Stomach (tissue), 9 donors: Measurements from ENCODE around the gene GNB4. TPM values are rescaled to one million over a fixed set of nuclear protein-coding genes. Genes with fewer than 3 reads are reported as not detected.

Source experiments
- DNase-seq, 2 donors: peaks; one replicate each; pipeline versions ENCODE4 v3.0.0 to v3.0.0-alpha.2; 2013 to 2019
- H3K27ac ChIP-seq, 5 donors: fragments of 200-600 bp in 4 of 5; sonication (generic) in 4 of 5; one replicate each; pipeline ENCODE4 v1.5.1; 2013 to 2019; ENCODE audit warnings: mild to moderate bottlenecking in 1 of 5, moderate library complexity in 1 of 5
- H3K27me3 ChIP-seq, 3 donors: fragments of 200-600 bp; sonication (generic); one replicate each; pipeline ENCODE4 v1.5.1; 2017 to 2019; ENCODE audit warnings: mixed run types in 1 of 3
- H3K36me3 ChIP-seq, 4 donors: fragments of 200-600 bp; sonication (generic); 1 replicate in 3 of 4; 2 replicates in 1 of 4; pipeline ENCODE4 v1.5.1; 2016 to 2019
- H3K4me1 ChIP-seq, 4 donors: fragments of 200-600 bp; sonication (generic); one replicate each; pipeline ENCODE4 v1.5.1; 2016 to 2019
- H3K4me3 ChIP-seq, 4 donors: fragments of 200-600 bp; sonication (generic) in 3 of 4; one replicate each; pipeline ENCODE4 v1.5.1; 2016 to 2019; ENCODE audit warnings: mild to moderate bottlenecking in 1 of 4
- H3K9me3 ChIP-seq, 4 donors: fragments of 200-600 bp; sonication (generic); one replicate each; pipeline ENCODE4 v1.5.1; 2016 to 2019
- CTCF ChIP-seq, 7 experiments: fragments of 450-650 bp in 4 of 7; fragments of 200-600 bp in 3 of 7; sonication (generic) in 3 of 7; IDR thresholded peaks; one replicate each; pipeline ENCODE4 v1.5.1; 2016 to 2019; ENCODE audit warnings: antibody characterized with exemption in 7 of 7, control low read depth in 2 of 7, mild to moderate bottlenecking in 1 of 7
- EP300 ChIP-seq: sonication (generic); formaldehyde crosslinking; IDR thresholded peaks from one replicate; pipeline ENCODE4 v1.6.1; 2017; ENCODE audit warnings: antibody characterized with exemption
- POLR2A ChIP-seq, 4 donors: fragments of 450-650 bp; IDR thresholded peaks; one replicate each; pipeline ENCODE4 v1.6.1; 2016; ENCODE audit warnings: antibody characterized with exemption in 4 of 4, control low read depth in 2 of 4, mild to moderate bottlenecking in 1 of 4, moderate library complexity in 1 of 4
- POLR2AphosphoS5 ChIP-seq, 3 donors: sonication (generic); formaldehyde crosslinking; IDR thresholded peaks; one replicate each; pipeline ENCODE4 v1.6.1; 2016; ENCODE audit warnings: antibody characterized with exemption in 3 of 3
- WGBS, 5 donors: extraction: QIAGEN DNeasy Blood & Tissue Kit in 3 of 5; methylation state at CpG; one replicate each; pipeline versions ENCODE4 v1.1.5 to v1.1.7; 2013 to 2018; 5-methylcytosine and 5-hydroxymethylcytosine counted together
- intact Hi-C: fragments of 100-400 bp; cut with DNase I; formaldehyde crosslinking; loops from one replicate; pipeline ENCODE4 v1.15.1; 2023; ENCODE audit warnings: low total_unique reads
- polyA plus RNA-seq, 3 donors: library from polyadenylated mRNA; stranded (reverse); fragments of 200-250 nt; gene quantifications; one replicate each; pipeline ENCODE4 v1.2.3, GENCODE V29; 2013
- total RNA-seq, 5 donors: library from RNA; depleted of rRNA; stranded (reverse); fragments of >200 nt; gene quantifications; one replicate each; pipeline versions ENCODE4 v1.1.0 to v1.2.3, GENCODE V29; 2014 to 2016
- donor health status: healthy with polysubstance abuse.
- donor health status: Bipolar disorder and iron deficiency.
- donor health status: healthy.

Gene GNB4
- total and polyA plus RNA-seq, 8 donors = 3.8 to 81.3 (median 25.4) TPM

- H3K4me1 ChIP-seq = no peaks in the 10 kb centered on the region
- no peaks in the 10 kb centered on the region for H3K36me3 ChIP-seq
- TF ChIP-seq POLR2A (IDR thresholded peaks at IDR 0.05) (no peak), CTCF (IDR thresholded peaks at IDR 0.05) (no peak), EP300 (no peak), POLR2AphosphoS5 (IDR thresholded peaks at IDR 0.05) (no peak)
- no peaks in the 10 kb centered on the region for H3K27me3 ChIP-seq
- no peak overlapping the region for H3K4me3 ChIP-seq
- no peak overlapping the region for H3K27ac ChIP-seq
- intact Hi-C loops = no loop called here
- DNase-seq = no peak
- no peaks in the 10 kb centered on the region for H3K9me3 ChIP-seq
Measured at GRCh38 chr3:179460260-179460659, 9.0 kb upstream of the GNB4 start.

- 89 to 94% (median 93%) methylated on average over 6 of the region's 6 CpGs for WGBS, 5 donors
- no peaks in the 10 kb centered on the region for H3K27me3 ChIP-seq
- intact Hi-C loops = no loop called here
- no peak for DNase-seq
- no peak overlapping the region for H3K4me3 ChIP-seq
- no peak overlapping the region for H3K27ac ChIP-seq
- no peaks in the 10 kb centered on the region for H3K9me3 ChIP-seq
- no peaks in the 10 kb centered on the region for H3K36me3 ChIP-seq
- H3K4me1 ChIP-seq = peaks cover 0 to 13% (median 6%) of the 10 kb centered on the region in 4 donors
- TF ChIP-seq CTCF (IDR thresholded peaks at IDR 0.05) (no peak), POLR2AphosphoS5 (IDR thresholded peaks at IDR 0.05) (no peak), EP300 (no peak), POLR2A (IDR thresholded peaks at IDR 0.05) (no peak)
Measured at GRCh38 chr3:179455954-179456353, 4.7 kb upstream of the GNB4 start.

GRCh38 chr3:179454887-179455286 lies 3.6 kb upstream of the GNB4 start:
- 12 to 56% (median 25%) methylated on average over 1 of the region's 1 CpG for WGBS, 5 donors
- Histone ChIP-seq H3K4me1 (peaks cover 0 to 20% (median 10%) of the 10 kb centered on the region in 4 donors), H3K9me3 (no peaks in the 10 kb centered on the region), H3K27ac (no peak overlapping the region), H3K27me3 (no peaks in the 10 kb centered on the region), H3K36me3 (no peaks in the 10 kb centered on the region), H3K4me3 (no peak overlapping the region)
- TF ChIP-seq EP300 (no peak), POLR2AphosphoS5 (IDR thresholded peaks at IDR 0.05) (no peak), CTCF (IDR thresholded peaks at IDR 0.05) (no peak), POLR2A (IDR thresholded peaks at IDR 0.05) (no peak)
- intact Hi-C loops = no loop called here
- DNase-seq = no peak

- no peaks in the 10 kb centered on the region for H3K9me3 ChIP-seq
- H3K27ac ChIP-seq = no peak overlapping the region
- intact Hi-C loops = no loop called here
- DNase-seq = no peak
- no peak overlapping the region for H3K4me3 ChIP-seq
- no peaks in the 10 kb centered on the region for H3K36me3 ChIP-seq
- H3K27me3 ChIP-seq = no peaks in the 10 kb centered on the region
- peaks cover 0 to 28% (median 14%) of the 10 kb centered on the region in 4 donors for H3K4me1 ChIP-seq
- WGBS, 5 donors = 57 to 79% (median 68%) methylated on average over 3 of the region's 3 CpGs
- no peak for TF ChIP-seq POLR2AphosphoS5 (IDR thresholded peaks at IDR 0.05)
Measured at GRCh38 chr3:179453967-179454366, 2.7 kb upstream of the GNB4 start.

GRCh38 chr3:179452872-179453271 lies 1.6 kb upstream of the GNB4 start:
- H3K4me3 ChIP-seq = no peak overlapping the region
- H3K9me3 ChIP-seq = no peaks in the 10 kb centered on the region
- DNase-seq = no peak
- peak overlapping the region in 1 of 5 donors; percentile 96 for H3K27ac ChIP-seq
- no peaks in the 10 kb centered on the region for H3K36me3 ChIP-seq
- no peaks in the 10 kb centered on the region for H3K27me3 ChIP-seq
- H3K4me1 ChIP-seq = peaks cover 0 to 37% (median 19%) of the 10 kb centered on the region in 4 donors
- intact Hi-C loops = no loop called here
- WGBS, 5 donors = 69 to 87% (median 81%) methylated on average over 8 of the region's 8 CpGs
- TF ChIP-seq POLR2A (IDR thresholded peaks at IDR 0.05) (no peak), CTCF (IDR thresholded peaks at IDR 0.05) (no peak), EP300 (no peak), POLR2AphosphoS5 (IDR thresholded peaks at IDR 0.05) (no peak)
